GM19238 (cell line): ENCODE measurements around the gene LPP.

Experiments used
- DNase-seq: peaks from one replicate; pipeline ENCODE4 v3.0.0; 2011; ENCODE audit warnings: low spot score; ENCODE audit not compliant: insufficient read length

The LPP gene

DNA sequence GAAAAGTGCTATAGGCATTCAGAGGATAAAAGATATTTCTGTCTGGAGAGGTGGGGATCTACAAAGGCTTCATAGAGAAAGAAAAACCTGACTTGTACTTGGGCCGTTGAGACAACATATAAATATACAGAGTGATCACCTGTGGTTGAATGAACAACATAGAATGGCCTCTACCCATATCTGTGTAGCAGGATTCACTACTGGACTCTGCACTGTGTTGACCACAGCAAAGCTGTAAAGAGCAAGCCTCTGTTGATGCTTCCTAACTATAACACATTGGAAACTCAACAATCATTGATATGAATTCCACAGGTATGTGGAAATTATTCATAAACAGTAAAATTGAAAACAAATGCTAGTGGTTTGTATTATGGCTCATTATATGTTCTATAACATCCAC, 19.1 kb upstream of the LPP start:
- DNase-seq = no peak

DNA sequence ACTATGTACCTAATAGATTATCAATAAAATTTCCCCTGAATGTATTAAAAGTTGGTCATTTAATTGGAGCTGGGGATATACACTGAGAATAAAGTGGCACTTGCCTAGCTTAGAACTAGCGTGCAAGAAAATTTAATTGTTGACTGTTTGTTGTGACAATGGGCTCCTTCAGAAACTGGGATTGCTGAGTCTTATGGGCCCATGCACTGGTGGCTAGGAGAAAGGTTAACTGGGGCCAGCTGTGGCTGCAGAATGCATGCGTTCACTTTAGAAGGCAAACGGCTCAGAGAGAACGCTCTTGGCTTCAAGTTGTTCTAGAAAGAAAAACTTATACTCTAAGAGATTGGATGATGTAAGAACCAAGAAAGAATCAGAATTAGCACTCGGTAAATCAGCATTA, 18.7 kb upstream of the LPP start:
- no peak for DNase-seq

GRCh38 chr3:188137051-188137450, 16.9 kb upstream of the LPP start:
- DNase-seq = no peak

- no peak for DNase-seq
Measured at GRCh38 chr3:188139466-188139865, 14.5 kb upstream of the LPP start.

GRCh38 chr3:188146219-188146618, 7.7 kb upstream of the LPP start:
- DNase-seq = no peak

DNA sequence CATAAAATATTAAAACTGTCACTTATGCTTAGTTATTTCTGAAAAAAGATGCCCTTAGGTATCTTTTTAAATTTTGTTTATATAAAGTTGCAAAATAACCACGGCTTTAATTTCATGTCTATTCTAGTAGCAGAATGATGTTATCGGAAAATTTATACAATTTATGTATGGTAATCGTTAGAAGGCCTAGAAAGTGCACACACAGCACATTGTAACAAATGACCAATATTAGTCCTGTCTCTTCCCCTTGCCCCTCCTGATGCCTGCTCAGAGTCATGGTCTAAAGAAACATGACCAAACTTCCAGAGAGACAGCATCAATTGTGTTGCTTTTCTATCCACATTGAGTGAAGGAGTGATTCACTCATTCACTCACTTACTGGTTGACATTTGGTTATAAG, 6.2 kb upstream of the LPP start:
- DNase-seq = no peak

- DNase-seq = no peak
Measured at GRCh38 chr3:188148318-188148717, 5.6 kb upstream of the LPP start.

GRCh38 chr3:188149587-188149986, 4.4 kb upstream of the LPP start:
- no peak for DNase-seq

DNA sequence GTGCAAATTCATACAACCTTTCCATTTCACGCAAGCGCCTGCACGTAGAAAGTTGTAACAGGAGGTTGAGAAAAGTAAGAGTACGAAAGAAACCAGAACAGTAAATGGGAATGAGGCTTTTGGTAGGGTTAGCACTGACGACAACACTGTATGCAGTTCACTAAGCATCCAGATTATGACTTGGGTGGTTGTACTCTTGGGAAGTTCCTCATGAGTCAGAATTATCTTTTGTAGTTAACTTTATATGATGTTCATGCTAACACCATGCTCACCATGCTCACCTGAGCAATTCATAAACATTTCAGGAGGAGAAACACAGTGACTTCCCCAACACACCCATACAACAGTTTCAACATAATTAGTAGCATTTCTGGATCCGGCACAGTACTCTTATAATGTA, 3.0 kb upstream of the LPP start:
- no peak for DNase-seq

DNA sequence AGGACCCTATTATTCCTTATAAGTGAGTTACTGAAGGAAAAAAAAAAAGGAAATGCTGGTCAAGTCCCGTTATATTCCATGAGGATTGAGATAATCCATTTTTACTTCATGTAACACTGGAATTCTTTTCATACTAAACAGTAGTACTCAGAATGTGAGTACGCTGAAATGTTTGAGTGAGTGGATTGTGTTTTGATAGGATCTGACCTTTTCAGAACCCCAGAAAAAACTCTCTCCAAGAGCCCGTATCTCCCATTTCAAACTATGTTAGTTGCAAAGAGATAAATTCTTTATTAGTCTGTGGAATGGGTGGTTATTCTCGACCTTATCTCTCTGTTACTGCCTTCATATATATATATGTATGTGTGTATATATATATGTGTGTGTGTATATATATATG, 2.5 kb upstream of the LPP start:
- no peak for DNase-seq

DNA sequence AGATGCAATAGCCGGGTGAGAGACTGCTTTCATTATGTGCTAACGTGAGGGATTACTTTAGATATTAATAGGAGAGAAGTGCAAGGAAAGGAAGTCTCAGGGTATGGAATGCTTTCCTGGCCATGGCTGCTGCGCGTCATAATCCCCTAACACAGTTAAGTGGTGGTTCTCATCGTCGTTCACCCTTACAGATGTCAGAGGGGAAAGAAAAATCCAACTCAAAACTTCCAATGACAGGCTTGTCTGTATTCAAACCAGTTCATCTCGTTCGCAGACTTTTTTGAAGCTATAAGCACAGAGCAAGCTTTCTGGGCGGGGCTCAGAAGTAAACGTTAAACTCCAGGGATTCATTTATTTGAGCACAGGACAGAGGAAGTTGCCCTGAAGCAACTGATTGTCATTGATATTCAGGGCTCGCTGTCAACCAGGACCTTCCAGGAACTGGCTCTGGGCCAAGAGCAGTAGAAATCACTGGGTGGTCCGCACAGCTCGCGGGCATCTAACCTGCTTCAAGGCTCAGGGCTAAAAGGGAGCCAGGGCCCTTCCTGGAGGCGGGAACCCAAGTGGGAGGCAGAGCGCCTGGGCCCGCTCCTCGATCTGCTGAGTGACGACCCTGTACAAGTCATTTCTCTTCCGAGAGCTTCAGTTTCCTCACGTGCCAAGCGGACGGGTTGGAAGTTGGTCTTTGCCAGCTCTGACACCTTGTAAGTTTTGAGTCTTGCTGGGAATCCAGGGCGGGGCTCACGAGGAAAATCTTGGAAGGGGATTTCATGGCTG, 1.1 kb upstream of the LPP start:
- no peak for DNase-seq

- peak; percentile 9 for DNase-seq
Measured at GRCh38 chr3:188153437-188154013, 432 bp upstream of the LPP start.

GRCh38 chr3:188154809-188155574, 1.0 kb downstream of the LPP start:
- DNase-seq = no peak

DNA sequence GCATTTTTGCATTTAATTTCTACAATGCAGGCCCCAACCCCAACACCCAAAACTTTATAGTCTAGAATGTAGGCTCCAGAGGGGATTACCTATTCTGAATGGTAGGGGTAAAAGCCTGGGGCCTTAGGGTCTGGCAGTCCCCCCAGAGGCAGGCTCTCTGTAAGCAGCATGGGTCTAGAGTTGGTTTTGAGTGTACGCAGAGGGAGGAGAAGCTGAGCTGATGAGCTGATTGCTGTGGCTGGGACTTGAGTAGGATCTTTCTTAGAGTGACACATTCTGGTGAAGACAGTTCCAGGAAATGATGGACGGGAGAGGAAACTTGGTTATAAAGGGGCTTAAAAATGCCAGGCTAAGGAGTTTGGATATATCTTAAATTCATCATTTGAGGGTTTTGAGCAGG, 2.1 kb downstream of the LPP start:
- DNase-seq = no peak

DNA sequence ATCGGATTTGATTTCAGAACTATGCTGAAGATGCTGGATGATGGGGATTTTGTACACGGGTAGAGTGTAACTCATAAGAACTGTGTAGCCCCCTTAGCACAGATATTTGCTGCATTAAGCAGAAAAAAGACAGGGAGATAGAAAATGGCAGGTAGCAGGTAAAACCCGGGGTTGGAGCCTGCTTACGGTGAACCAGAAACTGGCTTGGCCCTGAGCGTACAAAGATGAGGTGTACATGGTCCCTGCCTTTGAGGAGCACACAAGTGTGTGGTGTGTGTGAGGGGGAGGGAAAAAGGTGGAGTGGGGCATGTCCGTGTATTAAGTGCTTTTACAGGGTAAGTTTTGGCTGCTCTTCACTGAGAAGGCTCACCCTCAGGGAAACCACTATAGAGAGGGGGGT, 3.5 kb downstream of the LPP start:
- no peak for DNase-seq

DNA sequence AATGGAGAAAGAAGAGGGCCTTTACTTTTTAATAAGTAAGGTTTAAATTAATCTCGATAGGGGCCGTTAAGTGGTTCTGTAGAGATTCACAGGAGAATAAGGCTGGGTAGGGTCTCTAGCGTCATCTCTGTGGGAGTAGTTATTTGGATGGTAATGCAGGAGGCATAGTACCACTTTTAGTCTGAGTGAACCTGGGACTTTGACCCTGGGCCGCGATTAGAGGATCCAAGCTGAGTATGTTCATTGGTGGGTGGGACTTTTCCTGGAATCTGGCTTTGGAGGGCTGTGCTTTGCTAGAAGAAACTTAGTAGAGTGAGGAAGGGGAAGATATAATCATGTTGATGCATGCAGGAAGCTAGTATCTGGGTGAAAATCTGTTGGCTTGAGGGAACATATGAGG, 4.0 kb downstream of the LPP start:
- no peak for DNase-seq

- no peak for DNase-seq
Measured at GRCh38 chr3:188158731-188159310, 4.9 kb downstream of the LPP start.

DNA sequence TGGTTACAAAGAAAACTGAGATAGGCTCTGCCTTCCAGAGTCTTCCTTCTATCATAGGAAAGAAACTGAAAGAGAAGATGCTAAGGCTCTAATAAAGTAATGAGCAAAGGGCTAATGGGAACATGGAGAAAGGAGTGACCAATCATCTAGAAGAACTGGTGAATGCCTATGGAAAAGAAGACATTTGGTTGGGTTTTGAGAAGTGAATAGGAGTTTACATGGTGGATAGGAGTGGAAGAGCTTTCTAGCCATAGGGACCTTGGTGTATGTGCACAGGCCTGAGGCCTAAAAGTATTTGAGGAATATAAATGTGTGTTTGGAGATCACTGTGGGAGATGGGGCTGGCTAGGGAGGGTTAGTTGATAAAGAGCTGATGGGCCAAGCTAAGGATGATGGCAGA, 6.8 kb downstream of the LPP start:
- DNase-seq = no peak

- DNase-seq = no peak
Measured at GRCh38 chr3:188164248-188164687, 10.3 kb downstream of the LPP start.

DNA sequence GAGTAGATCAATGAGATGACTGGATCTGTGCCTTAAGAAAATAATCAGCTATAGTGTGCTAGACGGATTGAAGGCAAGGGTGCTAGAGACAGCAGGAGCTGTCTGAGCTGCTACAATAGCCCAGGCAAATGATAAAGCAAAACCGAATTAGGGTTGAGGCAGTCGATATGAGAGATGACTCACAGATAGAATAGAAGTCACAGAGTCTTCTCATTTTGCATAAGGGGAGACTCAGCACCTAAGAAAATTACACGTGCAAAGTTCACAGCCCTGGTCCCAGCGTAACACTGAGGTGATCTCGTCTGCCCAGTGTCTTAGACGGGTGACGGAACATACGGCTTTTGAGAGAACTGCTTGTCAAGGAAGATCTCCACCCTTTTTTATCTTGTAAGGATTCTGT, 11.6 kb downstream of the LPP start:
- no peak for DNase-seq

- no peak for DNase-seq
Measured at GRCh38 chr3:188166441-188166840, 12.5 kb downstream of the LPP start.

GRCh38 chr3:188168186-188168585, 14.2 kb downstream of the LPP start:
- DNase-seq = no peak
